Transverse colon (tissue), 4 donors: ENCODE data around the gene PTPRD.

Experiments
- POLR2AphosphoS5 ChIP-seq, 3 donors: sonication (generic); formaldehyde crosslinking; IDR thresholded peaks; one replicate each; pipeline ENCODE4 v1.6.1; 2016; ENCODE audit warnings: antibody characterized with exemption in 3 of 3
- TF ChIP-seq, protein P1 (sequence below), 5 experiments: fragments of 200-600 bp in 3 of 5; fragments of 450-650 bp in 2 of 5; sonication (generic) in 3 of 5; IDR thresholded peaks; 1 replicate in 2 of 5; 2 replicates in 3 of 5; pipeline ENCODE4 v1.5.1; 2016 to 2017; ENCODE audit warnings: antibody characterized with exemption in 5 of 5, inconsistent platforms in 3 of 5, mild to moderate bottlenecking in 2 of 5, moderate library complexity in 1 of 5

DNA sequence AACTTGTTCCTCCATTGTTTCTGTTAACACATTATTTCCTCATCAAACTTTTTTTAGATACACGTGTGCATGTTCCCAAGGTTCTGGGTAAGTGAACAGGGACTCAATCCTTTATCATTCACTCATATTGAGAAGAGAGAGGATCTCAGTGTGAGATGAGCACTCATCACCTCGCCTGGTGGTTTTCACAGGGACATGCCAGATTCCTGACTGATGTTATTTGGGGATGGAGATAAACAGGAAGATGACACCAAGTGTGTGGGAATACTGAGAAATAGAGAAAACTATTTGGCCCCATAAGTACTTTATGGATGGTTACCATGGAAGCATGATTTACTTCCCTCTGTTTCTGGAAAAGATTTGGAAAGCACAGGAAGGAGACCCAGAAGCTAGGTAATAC is 2279.9 kb downstream of the PTPRD start:
- TF ChIP-seq, protein P1, sequence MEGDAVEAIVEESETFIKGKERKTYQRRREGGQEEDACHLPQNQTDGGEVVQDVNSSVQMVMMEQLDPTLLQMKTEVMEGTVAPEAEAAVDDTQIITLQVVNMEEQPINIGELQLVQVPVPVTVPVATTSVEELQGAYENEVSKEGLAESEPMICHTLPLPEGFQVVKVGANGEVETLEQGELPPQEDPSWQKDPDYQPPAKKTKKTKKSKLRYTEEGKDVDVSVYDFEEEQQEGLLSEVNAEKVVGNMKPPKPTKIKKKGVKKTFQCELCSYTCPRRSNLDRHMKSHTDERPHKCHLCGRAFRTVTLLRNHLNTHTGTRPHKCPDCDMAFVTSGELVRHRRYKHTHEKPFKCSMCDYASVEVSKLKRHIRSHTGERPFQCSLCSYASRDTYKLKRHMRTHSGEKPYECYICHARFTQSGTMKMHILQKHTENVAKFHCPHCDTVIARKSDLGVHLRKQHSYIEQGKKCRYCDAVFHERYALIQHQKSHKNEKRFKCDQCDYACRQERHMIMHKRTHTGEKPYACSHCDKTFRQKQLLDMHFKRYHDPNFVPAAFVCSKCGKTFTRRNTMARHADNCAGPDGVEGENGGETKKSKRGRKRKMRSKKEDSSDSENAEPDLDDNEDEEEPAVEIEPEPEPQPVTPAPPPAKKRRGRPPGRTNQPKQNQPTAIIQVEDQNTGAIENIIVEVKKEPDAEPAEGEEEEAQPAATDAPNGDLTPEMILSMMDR (IDR thresholded peaks at IDR 0.05): no peak
- no peak for TF ChIP-seq POLR2AphosphoS5 (IDR thresholded peaks at IDR 0.05)
